HTR-8/SVneo (cell line): ENCODE data around the gene SPEM2.
A peak's percentile ranks its signal among the peaks of the same experiment; 100 is the strongest.

Experiments
- DNase-seq: peaks from one replicate; pipeline ENCODE4 v3.0.0; 2011; ENCODE audit warnings: low spot score, mixed read lengths; ENCODE audit not compliant: insufficient read length
- FAIRE-seq: peaks from 2 replicates; lab custom pipeline; 2011; peaks lifted over from hg19 to GRCh38; lab: Jason Lieb, UNC

SPEM2 gene

GRCh38 chr17:7418472-7419152 lies 6.8 kb upstream of the SPEM2 start:
- FAIRE-seq = no peak

GRCh38 chr17:7419819-7420610 lies 5.4 kb upstream of the SPEM2 start, which contains the start of gene SPEM1:
TSS of gene SPEM1 (plus strand) at chr17:7420324. CDS start at chr17:7420385, 61 bp downstream.
- no peak for FAIRE-seq

More at GRCh38 chr17:7418472-7419152, 6.8 kb upstream of the SPEM2 start:
- DNase-seq = no peak

GRCh38 chr17:7421186-7421585 lies 4.2 kb upstream of the SPEM2 start:
- DNase-seq (no peak), FAIRE-seq (no peak)

More at GRCh38 chr17:7419819-7420610, 5.4 kb upstream of the SPEM2 start, which contains the start of gene SPEM1:
- DNase-seq = no peak

- DNase-seq (no peak), FAIRE-seq (peak; percentile 38)
Measured at GRCh38 chr17:7423679-7424078, 1.7 kb upstream of the SPEM2 start.

- FAIRE-seq = no peak
- DNase-seq = no peak
Measured at GRCh38 chr17:7425756-7426155, 340 bp downstream of the SPEM2 start.

- DNase-seq (no peak), FAIRE-seq (no peak)
Measured at GRCh38 chr17:7426203-7426863, 917 bp downstream of the SPEM2 start.

- no peak for FAIRE-seq
- DNase-seq = no peak
Measured at GRCh38 chr17:7426896-7427489, 1.6 kb downstream of the SPEM2 start.

GRCh38 chr17:7427549-7427948 lies 2.1 kb downstream of the SPEM2 start:
- DNase-seq (no peak), FAIRE-seq (no peak)

- FAIRE-seq = no peak
- DNase-seq = no peak
Measured at GRCh38 chr17:7428557-7428956, 3.1 kb downstream of the SPEM2 start, which contains the start of gene SPEM3. TSS of gene SPEM3 (plus strand) at chr17:7428857. CDS start at chr17:7428903, 46 bp downstream.

- FAIRE-seq = no peak
Measured at GRCh38 chr17:7429722-7430121, 4.3 kb downstream of the SPEM2 start.

GRCh38 chr17:7431231-7431630 lies 5.8 kb downstream of the SPEM2 start:
- DNase-seq (no peak), FAIRE-seq (no peak)

More at GRCh38 chr17:7429722-7430121, 4.3 kb downstream of the SPEM2 start:
- no peak for DNase-seq

- no peak for DNase-seq
Measured at GRCh38 chr17:7432296-7432695, 6.9 kb downstream of the SPEM2 start.

GRCh38 chr17:7435676-7436555 lies 10.5 kb downstream of the SPEM2 start:
- FAIRE-seq (no peak), DNase-seq (no peak)

More at GRCh38 chr17:7432296-7432695, 6.9 kb downstream of the SPEM2 start:
- no peak for FAIRE-seq

GRCh38 chr17:7436556-7437368 lies 11.3 kb downstream of the SPEM2 start:
- FAIRE-seq (peak; percentile 73), DNase-seq (peak; percentile 76)

- no peak for FAIRE-seq
Measured at GRCh38 chr17:7437369-7437863, 12.0 kb downstream of the SPEM2 start.

GRCh38 chr17:7437950-7438614 lies 12.7 kb downstream of the SPEM2 start:
- FAIRE-seq (no peak), DNase-seq (no peak)

More at GRCh38 chr17:7437369-7437863, 12.0 kb downstream of the SPEM2 start:
- no peak for DNase-seq

- FAIRE-seq = no peak
- DNase-seq = no peak
Measured at GRCh38 chr17:7438656-7439460, 13.4 kb downstream of the SPEM2 start.
